Activated gamma-delta T cell treated with Interleukin-2 at 50 U/mL for 16 hours (primary cell): ENCODE results near the gene TSPEAR.

Experiments used
- DNase-seq: peaks from one replicate; pipeline ENCODE4 v3.0.0-alpha.2; 2020

Gene TSPEAR

GRCh38 chr21:44711327-44712202 is at the start of gene TSPEAR:
Gene TSPEAR, minus strand, starts transcription at chr21:44711572. Its CDS starts 58 bp downstream, at chr21:44711514.
- no peak for DNase-seq

DNA sequence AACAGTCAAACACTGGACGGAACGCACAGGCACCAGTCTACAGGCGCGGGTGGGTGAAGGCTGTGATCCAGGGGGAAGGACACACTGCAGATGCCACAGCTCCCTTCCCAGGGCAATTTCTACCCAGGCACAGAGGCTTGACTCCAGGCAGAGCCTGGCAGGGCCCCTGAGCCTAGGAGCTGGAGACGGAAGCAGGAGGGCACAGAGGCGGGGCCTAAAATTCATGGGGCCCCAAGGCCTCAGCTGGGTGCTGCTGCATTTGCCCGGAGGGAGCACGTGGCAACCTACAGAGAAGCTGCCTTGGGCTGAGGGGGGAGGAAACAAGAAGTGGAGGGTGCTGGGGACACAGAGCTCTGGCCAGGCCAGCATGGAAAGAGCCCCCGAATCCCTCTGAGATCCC is 49.0 kb upstream of the TSPEAR start:
- no peak for DNase-seq

- no peak for DNase-seq
Observed at GRCh38 chr21:44759628-44760285, 48.4 kb upstream of the TSPEAR start.

DNA sequence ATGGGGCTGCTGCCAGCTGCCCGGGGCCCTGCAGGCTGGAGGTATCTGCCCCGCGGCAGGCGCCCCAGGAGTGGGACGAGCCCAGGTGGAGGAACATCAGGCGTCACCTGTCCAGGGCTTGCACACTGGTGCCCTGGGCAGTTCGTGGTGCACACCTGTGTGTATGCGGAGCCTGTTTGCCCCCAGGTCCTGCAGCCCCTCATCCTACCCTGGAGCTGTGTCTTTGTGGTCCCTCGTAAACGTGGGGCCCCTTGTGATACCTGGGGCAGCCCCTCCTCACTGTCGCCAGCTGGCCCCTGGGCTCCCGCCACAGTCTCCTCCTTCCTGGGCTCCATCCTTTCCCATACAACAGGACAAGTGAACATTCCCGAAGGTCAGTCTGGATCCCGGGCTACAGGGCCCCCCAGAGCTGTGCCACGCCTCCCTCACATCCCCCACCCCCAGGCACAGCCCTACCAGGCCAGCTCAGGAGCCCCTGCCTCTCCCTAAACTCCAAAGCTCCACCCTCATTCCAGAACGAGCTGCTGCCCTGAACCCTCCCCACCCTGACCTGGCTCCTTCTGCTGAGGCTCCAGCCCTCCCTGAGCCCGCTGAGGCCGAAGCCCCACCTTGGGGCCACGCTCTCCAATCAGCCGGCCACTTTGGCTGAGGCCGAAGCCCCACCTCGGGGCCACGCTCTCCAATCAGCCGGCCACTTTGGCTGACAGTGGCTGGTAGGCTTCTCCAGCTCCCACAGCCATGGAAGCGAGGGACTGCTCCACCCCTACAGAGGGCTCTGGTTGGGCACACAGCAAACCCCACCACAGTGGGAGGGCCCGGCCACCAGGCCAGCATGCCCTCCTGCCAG is 47.6 kb upstream of the TSPEAR start:
- no peak for DNase-seq

DNA sequence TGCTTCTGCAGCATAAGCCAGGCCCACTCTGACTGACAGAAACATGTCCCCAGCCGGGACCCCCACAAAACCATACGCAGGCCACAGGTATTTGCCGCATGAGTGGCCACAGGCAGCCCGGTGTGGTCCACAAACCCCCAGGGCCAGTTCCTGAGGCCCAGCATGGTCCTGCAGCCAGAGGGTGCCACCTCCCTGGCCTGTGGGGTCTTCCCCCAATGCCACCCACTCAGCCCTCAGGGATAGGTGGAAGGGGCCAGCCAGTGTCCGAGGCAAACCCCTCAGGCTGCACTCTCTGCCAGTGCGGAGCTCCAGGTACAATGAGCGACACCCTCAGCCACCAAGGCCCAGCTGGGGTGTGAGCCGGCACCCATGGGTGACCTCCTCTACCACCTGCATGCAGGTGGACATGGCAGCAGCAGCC is 46.8 kb upstream of the TSPEAR start:
- no peak for DNase-seq

DNA sequence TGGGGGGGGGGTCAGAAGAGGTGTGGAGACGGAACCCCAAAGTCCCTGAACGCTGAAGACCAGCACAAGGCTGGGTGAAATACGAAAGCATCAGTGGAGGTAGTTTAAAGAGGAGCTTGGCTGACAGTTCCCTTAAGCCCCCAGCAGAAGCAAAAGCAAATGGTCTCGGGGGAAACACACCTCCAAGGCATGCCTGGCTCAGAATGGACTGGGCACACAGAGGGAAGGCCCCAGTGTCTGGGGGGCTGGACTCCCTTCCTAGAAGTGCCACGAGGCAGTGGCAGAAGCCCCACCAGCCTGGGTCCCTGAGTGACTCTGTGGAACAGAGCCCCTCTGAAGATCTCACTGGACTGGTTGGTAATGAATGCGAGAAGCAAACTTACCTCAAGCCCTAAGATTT is 46.4 kb upstream of the TSPEAR start:
- no peak for DNase-seq

DNA sequence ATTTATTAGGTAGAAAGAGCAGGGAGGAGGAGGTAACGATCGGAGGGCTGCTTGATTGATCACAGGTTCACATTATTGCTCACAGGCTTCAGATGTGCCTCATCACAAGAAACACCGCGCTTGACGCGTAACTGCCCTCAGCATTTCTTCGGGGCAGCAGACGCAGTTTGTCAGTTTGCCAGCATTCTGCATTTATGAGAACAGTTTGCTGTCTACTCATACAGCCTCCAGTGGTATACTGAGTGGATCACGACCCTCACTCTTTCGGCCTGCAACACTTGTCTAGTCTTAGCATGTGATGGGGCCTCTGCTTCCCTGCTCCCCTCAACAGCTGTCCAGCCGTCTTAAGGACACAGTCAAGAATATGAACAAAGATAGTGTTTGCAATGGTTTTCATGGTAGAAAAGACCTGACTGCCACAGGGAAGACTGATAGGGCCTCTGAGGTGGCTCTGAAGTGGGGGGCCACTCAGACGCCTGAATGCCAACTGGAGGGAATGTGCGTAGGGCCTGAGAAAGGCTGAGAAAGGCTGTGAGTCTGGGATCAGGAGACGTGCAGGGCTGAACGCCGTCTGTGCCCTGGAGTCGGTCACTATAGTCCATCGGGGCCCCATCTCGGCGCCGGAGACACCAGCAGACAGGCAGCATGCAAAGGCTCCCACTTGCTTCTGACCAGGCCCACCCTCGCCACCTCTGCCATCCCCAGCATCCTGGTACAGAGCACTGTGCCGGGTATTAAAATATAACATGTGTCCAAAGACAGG is 45.2 kb upstream of the TSPEAR start:
- no peak for DNase-seq

DNA sequence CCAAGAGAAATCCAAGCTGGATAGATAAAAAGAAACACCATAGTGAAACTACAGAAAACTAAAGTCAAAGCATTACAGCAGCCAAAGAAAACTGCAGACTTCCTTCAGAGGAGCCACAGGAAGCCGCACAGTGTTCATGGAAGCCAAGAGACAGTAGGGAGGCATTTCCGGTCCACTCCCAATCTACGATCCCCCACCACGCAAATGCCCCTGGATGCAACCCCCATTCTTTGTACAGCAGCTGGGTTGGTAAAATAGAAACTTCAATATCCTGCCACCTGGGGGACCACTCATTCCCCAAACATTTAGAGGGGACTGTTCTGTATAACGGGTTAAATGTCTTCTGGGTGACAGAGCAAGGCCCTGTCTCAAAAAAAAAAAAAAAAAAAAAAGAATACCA is 43.9 kb upstream of the TSPEAR start:
- DNase-seq: no peak

GRCh38 chr21:44753357-44753756 is 42.0 kb upstream of the TSPEAR start:
- DNase-seq: no peak

DNA sequence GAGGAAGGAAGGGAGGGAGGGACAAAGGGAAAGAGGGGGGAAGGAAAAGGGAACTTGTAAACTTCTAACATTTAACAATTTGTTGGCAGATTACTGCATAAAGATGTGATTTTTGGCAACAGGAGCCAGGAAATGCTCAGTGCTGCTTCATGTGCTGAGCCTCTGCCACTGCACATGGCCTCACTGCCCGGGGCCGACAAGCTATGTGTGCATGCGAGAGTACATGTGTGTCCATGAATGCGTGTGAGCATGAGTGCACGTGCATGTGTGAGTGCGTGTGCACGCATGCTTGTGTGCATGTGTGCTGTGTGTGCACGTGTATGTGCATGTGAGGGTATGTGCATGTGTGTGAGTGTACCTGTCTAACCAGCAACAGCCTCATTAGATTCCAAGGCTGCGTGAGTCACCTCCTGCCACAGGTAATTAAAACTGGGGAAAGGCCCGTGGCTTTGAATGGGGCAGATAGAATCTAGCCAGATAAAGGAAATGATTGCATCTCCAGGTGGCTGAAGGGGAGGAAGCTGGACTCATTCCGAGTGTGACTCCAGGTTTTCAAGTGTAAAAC is 41.4 kb upstream of the TSPEAR start:
- DNase-seq: no peak

- DNase-seq: no peak
Observed at GRCh38 chr21:44751799-44752636, 40.6 kb upstream of the TSPEAR start.

- DNase-seq: no peak
Observed at GRCh38 chr21:44751186-44751798, 39.9 kb upstream of the TSPEAR start.

- no peak for DNase-seq
Observed at GRCh38 chr21:44750675-44751025, 39.3 kb upstream of the TSPEAR start.

DNA sequence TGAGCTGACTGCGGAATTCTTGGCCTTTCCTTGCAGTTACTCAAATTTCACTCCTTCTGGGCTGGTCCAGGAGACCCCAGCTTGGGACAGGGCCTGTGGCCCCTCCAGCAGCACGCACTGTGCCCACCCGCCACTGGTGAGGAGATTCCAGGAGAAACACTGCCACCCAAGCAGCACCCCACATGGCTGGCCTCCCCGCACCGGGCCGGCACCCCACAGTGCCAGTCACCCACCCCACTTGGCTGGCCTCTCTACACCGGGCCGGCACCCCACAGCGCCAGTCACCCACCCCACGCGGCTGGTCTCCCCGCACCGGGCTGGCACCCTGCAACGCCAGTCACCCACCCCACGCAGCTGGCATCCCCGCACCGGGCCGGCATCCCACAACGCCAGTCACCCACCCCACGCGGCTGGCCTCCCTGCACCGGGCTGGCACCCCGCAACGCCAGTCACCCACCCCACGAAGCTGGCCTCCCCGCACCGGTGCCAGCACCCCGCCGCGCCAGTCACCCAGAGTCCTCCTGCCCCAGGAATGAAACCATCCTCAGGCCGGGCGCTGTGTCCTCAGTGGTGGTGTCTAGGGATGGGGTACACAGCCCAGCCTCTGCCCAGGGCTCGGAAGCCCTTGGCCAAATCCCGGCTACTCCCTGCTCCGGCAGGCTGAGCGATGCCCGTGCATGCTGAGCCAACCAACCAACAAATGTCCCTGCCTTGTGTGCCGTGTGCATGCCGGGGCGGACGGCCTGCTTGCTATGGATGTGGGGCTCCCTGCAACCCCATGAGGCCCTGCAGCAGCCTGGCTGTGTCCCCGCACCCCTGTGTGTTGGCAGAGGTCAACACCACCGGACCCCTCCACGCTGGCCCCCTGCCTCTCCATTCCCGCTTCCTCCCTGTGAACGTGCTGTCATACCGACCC is 38.6 kb upstream of the TSPEAR start:
- DNase-seq: no peak

GRCh38 chr21:44749116-44749758 is 37.9 kb upstream of the TSPEAR start:
- no peak for DNase-seq

DNA sequence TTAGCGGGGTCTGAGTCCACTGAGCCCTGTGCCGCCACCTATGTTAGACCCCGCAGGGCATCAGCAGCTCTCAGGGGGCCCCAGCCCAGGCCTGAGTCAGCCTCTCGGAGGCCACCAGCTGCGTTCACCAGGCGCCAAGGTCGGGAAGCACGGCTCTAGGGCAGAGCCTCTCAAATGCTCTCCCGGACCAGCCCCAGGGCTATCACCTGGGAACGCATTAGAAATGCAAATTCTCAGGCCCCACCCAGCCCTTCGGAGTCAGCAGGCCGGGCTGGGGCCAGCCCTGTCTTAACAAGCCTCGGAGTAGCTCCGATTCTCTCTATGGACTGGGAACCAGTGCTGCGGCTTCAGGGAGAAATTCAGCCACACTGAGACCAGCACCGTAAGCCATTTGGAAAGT is 37.2 kb upstream of the TSPEAR start:
- DNase-seq: no peak

DNA sequence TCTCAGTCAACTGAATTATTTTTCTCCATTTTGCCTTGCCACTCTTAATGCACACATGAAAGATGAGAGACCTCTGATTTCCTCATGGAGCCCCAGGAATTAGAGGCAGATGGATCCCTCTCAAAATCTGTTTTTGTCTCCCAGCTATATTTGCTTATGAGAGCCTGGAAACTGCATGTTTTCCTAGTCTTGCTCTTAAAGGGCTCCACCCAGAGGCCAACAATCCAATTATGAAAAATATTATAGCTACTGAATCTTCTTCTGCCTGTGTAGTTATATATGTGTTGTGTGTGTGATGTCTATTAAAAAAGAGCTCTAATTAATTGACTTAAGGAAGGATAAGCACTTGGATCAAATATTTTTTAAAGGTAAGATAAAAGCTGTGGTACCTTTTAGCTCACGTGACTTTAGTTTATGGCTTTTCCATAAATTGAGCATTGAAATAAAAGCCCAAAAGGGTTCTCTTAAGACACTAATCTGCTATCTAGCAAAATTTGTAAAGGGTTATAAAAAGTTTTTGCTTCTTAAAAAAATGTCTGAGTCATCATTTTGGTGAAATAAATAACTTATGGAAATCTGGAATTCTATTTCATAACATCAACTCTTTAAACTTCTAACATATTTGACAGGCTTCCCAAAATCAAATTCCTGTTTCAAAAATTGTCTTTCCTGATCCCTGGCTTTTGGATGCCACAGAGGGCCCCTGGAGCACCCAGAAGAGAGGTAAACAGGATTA is 31.2 kb upstream of the TSPEAR start:
- DNase-seq: no peak

- no peak for DNase-seq
Observed at GRCh38 chr21:44741921-44742320, 30.5 kb upstream of the TSPEAR start.

DNA sequence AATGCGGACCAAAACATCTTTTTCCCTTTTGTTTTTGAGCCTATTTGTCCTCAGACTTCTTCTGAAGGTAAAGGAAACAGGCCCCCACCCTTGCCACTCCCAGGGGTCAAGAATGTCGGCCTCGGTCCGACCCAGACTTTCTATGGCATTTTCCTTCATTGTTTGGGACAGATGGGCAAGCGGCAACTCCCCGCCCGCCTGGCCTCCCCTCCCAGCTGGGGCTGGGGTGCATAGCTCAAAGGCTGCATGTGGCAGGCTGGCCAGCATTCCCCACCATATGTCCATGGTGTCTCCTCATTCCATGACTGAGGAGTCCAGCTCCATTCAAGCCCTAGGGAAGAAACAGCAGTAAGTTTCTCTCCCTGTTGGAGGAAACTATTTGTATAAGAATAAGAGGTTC is 29.4 kb upstream of the TSPEAR start:
- no peak for DNase-seq
